Measurements from ENCODE around the gene PMFBP1. TPM values are rescaled to one million over a fixed set of nuclear protein-coding genes. Genes with fewer than 3 reads are reported as not detected.

Gene PMFBP1
- total RNA-seq, 3 donors from 2014 or later, result 0.11 to 0.38 TPM; not detected in 1

GRCh38 chr16:72169708-72170107 lies 2.2 kb downstream of the PMFBP1 start:
- Mint-ChIP-seq H3K4me3 (no peak overlapping the region), H3K36me3 (ENCODE audit: insufficient read depth) (no peaks in the 10 kb centered on the region), H3K9me3 (peaks cover 1% of the 10 kb centered on the region), H3K4me1 (ENCODE audit: low read depth) (peaks cover 1% of the 10 kb centered on the region), H3K27me3 (ENCODE audit: low read depth) (peaks cover 6% of the 10 kb centered on the region)
- no peak for DNase-seq
- no peak for ATAC-seq

GRCh38 chr16:72168365-72168764 lies 3.6 kb downstream of the PMFBP1 start:
- ATAC-seq, result no peak
- H3K36me3 Mint-ChIP-seq (ENCODE audit: insufficient read depth), result no peaks in the 10 kb centered on the region
- H3K4me3 Mint-ChIP-seq, result no peak overlapping the region
- peaks cover under 1% of the 10 kb centered on the region for H3K9me3 Mint-ChIP-seq
- H3K27me3 Mint-ChIP-seq (ENCODE audit: low read depth), result peaks cover 6% of the 10 kb centered on the region
- no peak for DNase-seq
- peaks cover 1% of the 10 kb centered on the region for H3K4me1 Mint-ChIP-seq (ENCODE audit: low read depth)

DNA sequence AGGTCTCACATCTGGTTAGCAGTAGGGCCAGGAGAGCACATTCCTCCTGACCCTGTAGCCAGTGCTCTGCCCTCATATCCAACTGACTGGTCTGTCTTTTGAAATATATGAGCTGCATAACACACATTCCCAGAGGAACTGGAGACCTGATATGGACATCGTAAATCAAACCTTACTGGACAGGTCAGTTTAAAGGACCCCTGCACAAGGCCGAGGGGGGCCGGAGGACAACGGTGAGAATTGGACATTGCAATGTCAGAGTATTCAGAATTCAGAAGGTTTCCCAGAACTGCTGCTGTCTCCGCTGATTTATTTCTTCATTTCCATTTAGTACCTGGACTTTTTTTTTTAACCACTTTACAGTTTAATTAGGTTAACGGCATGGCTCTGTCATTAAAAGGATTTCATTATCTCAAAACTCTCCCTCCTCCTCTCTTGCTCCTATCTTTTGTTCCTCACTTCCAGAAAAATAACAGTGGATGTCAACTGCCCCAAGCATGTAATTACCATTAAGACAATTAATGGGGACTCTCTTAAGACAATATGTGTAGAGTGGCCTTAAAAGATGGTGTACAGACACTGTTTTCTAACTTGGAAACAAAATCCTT lies 4.9 kb downstream of the PMFBP1 start:
- H3K36me3 Mint-ChIP-seq (ENCODE audit: insufficient read depth), result no peaks in the 10 kb centered on the region
- H3K27me3 Mint-ChIP-seq (ENCODE audit: low read depth), result peaks cover 6% of the 10 kb centered on the region
- no peak overlapping the region for H3K4me3 Mint-ChIP-seq
- no peak for ATAC-seq
- H3K4me1 Mint-ChIP-seq (ENCODE audit: low read depth), result no peaks in the 10 kb centered on the region
- DNase-seq, result no peak
- H3K9me3 Mint-ChIP-seq, result peaks cover 3% of the 10 kb centered on the region

- ATAC-seq (no peak), DNase-seq (no peak)
- H3K4me1 Mint-ChIP-seq (ENCODE audit: low read depth), result no peaks in the 10 kb centered on the region
- no peak overlapping the region for H3K4me3 Mint-ChIP-seq
- peaks cover 6% of the 10 kb centered on the region for H3K27me3 Mint-ChIP-seq (ENCODE audit: low read depth)
- no peaks in the 10 kb centered on the region for H3K36me3 Mint-ChIP-seq (ENCODE audit: insufficient read depth)
- H3K9me3 Mint-ChIP-seq, result peaks cover 3% of the 10 kb centered on the region
These were observed 5.8 kb downstream of the PMFBP1 start for GRCh38 chr16:72166151-72166550.

DNA sequence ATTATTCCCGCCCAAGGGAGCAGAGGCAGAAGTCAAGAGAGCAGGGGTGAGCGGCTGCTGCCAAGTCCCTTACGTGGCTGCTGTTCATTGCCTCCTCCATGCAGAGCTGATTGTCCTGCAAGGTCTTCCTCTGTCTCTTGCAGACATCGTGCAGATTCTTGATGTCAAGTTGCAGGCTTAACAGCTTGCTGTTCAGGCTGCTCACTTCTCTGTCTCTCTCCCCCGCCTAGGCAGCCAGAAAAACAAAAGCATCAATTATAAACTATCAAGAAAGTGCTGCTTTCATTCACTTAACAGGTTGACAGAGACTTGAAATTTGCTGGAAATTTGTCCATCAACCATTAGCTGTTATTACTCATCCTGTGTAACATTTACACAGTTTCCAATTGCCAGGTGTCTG lies 7.3 kb downstream of the PMFBP1 start:
- Mint-ChIP-seq H3K4me1 (ENCODE audit: low read depth) (no peaks in the 10 kb centered on the region), H3K27me3 (ENCODE audit: low read depth) (peaks cover 6% of the 10 kb centered on the region), H3K36me3 (ENCODE audit: insufficient read depth) (no peaks in the 10 kb centered on the region), H3K4me3 (no peak overlapping the region), H3K9me3 (peaks cover 3% of the 10 kb centered on the region)
- ATAC-seq, result no peak
- DNase-seq, result no peak

GRCh38 chr16:72162105-72162692 lies 9.8 kb downstream of the PMFBP1 start:
- no peaks in the 10 kb centered on the region for H3K4me1 Mint-ChIP-seq (ENCODE audit: low read depth)
- H3K27me3 Mint-ChIP-seq (ENCODE audit: low read depth), result peaks cover 4% of the 10 kb centered on the region
- no peak for ATAC-seq
- H3K36me3 Mint-ChIP-seq (ENCODE audit: insufficient read depth), result no peaks in the 10 kb centered on the region
- H3K4me3 Mint-ChIP-seq, result no peak overlapping the region
- H3K9me3 Mint-ChIP-seq, result peaks cover 3% of the 10 kb centered on the region
- DNase-seq, result no peak

GRCh38 chr16:72159801-72160200 lies 12.2 kb downstream of the PMFBP1 start:
- Mint-ChIP-seq H3K27me3 (ENCODE audit: low read depth) (no peaks in the 10 kb centered on the region), H3K36me3 (ENCODE audit: insufficient read depth) (no peaks in the 10 kb centered on the region), H3K4me3 (no peak overlapping the region), H3K9me3 (peaks cover 3% of the 10 kb centered on the region), H3K4me1 (ENCODE audit: low read depth) (no peaks in the 10 kb centered on the region)
- DNase-seq, result no peak
- ATAC-seq, result no peak

DNA sequence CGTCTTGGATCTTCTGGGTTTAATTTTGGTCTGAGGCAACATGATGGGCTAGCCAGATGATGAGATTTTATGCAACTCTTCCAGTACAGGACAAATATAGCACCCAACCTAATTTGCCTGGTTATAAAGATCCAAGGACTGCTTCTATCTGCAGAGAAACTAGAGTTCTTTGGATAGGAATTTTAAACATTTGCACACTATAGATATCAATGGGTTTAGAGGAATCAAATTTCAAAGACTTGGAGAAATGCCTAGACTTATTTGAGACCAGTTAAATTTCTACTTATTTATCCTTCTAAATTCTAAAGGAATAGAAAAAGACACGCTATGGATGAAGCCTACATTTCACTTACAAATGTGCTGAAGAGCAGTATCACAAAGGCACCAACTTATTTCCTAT lies 12.6 kb downstream of the PMFBP1 start:
- Mint-ChIP-seq H3K27me3 (ENCODE audit: low read depth) (no peaks in the 10 kb centered on the region), H3K4me1 (ENCODE audit: low read depth) (no peaks in the 10 kb centered on the region), H3K9me3 (peaks cover 3% of the 10 kb centered on the region), H3K36me3 (ENCODE audit: insufficient read depth) (no peaks in the 10 kb centered on the region), H3K4me3 (no peak overlapping the region)
- no peak for DNase-seq
- ATAC-seq, result no peak

GRCh38 chr16:72149676-72150464 lies 22.1 kb downstream of the PMFBP1 start:
- Mint-ChIP-seq H3K4me1 (ENCODE audit: low read depth) (no peaks in the 10 kb centered on the region), H3K9me3 (peaks cover 4% of the 10 kb centered on the region), H3K27me3 (ENCODE audit: low read depth) (no peaks in the 10 kb centered on the region), H3K4me3 (no peak overlapping the region), H3K36me3 (ENCODE audit: insufficient read depth) (no peaks in the 10 kb centered on the region)
- ATAC-seq (no peak), DNase-seq (no peak)

DNA sequence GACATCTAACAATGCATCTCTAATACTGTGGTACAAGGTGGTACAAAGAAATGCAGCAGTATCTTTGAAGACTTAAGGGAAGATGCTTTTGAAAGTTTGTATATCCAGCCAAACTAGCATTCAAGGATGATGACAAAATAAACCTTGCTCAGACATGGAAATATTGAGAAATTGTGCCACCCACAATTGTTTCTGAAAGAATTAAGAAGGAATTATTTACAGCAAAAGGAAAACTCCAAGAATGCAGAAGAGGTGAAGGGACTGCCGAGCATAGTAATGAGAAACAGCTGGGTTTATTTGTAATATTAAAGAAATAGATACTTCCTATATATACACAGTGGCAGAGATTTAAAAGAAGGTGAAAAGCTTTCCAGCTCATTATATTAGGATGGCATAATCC lies 29.5 kb downstream of the PMFBP1 start:
- DNase-seq (no peak), ATAC-seq (no peak)
- H3K27me3 Mint-ChIP-seq (ENCODE audit: low read depth), result peaks cover 3% of the 10 kb centered on the region
- no peaks in the 10 kb centered on the region for H3K4me1 Mint-ChIP-seq (ENCODE audit: low read depth)
- H3K9me3 Mint-ChIP-seq, result peaks cover 3% of the 10 kb centered on the region
- no peak overlapping the region for H3K4me3 Mint-ChIP-seq
- no peaks in the 10 kb centered on the region for H3K36me3 Mint-ChIP-seq (ENCODE audit: insufficient read depth)

DNA sequence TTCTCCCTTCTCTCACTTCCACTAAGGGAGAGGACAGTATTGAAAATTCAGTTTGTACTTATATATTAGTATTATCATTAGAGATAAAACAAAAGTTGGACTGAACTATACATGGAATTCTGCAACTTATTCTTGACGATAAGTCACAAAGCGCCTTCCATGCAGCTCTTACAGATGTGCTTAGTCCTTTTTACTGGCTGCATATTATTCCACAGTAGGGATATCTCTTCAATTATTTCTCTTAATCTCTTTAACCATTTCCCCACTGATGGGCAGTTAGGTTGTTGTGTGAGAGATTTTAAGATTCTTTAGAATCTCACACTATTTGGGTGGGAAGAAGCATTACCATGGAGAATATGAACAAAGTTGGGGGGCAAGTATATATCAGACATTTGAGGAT lies 32.0 kb downstream of the PMFBP1 start:
- no peak for DNase-seq
- no peak for ATAC-seq
- no peak overlapping the region for H3K4me3 Mint-ChIP-seq
- H3K36me3 Mint-ChIP-seq (ENCODE audit: insufficient read depth), result no peaks in the 10 kb centered on the region
- H3K4me1 Mint-ChIP-seq (ENCODE audit: low read depth), result no peaks in the 10 kb centered on the region
- H3K9me3 Mint-ChIP-seq, result no peaks in the 10 kb centered on the region
- H3K27me3 Mint-ChIP-seq (ENCODE audit: low read depth), result peaks cover 3% of the 10 kb centered on the region

- Mint-ChIP-seq H3K4me1 (ENCODE audit: low read depth) (no peaks in the 10 kb centered on the region), H3K4me3 (no peak overlapping the region), H3K27me3 (ENCODE audit: low read depth) (peaks cover 2% of the 10 kb centered on the region), H3K36me3 (ENCODE audit: insufficient read depth) (no peaks in the 10 kb centered on the region), H3K9me3 (no peaks in the 10 kb centered on the region)
- DNase-seq (no peak), ATAC-seq (no peak)
These were observed 33.8 kb downstream of the PMFBP1 start for GRCh38 chr16:72138064-72138572.

GRCh38 chr16:72137380-72138063 lies 34.4 kb downstream of the PMFBP1 start:
- H3K27me3 Mint-ChIP-seq (ENCODE audit: low read depth), result no peaks in the 10 kb centered on the region

GRCh38 chr16:72134507-72134906 lies 37.4 kb downstream of the PMFBP1 start:
- no peaks in the 10 kb centered on the region for H3K27me3 Mint-ChIP-seq (ENCODE audit: low read depth)
- H3K36me3 Mint-ChIP-seq (ENCODE audit: insufficient read depth), result no peaks in the 10 kb centered on the region
- no peaks in the 10 kb centered on the region for H3K9me3 Mint-ChIP-seq
- H3K4me1 Mint-ChIP-seq (ENCODE audit: low read depth), result no peaks in the 10 kb centered on the region
- DNase-seq (no peak), ATAC-seq (no peak)
- H3K4me3 Mint-ChIP-seq, result no peak overlapping the region

More at GRCh38 chr16:72137380-72138063, 34.4 kb downstream of the PMFBP1 start:
- DNase-seq (no peak), ATAC-seq (no peak)
- Mint-ChIP-seq H3K36me3 (ENCODE audit: insufficient read depth) (no peaks in the 10 kb centered on the region), H3K9me3 (no peaks in the 10 kb centered on the region), H3K4me1 (ENCODE audit: low read depth) (no peaks in the 10 kb centered on the region), H3K4me3 (no peak overlapping the region)
